BE2C (cell line): ENCODE data around the gene HOMER3.
"Not testable (repeated sequence)": the region's sequence is repeated elsewhere in the genome, so short reads cannot be mapped to it uniquely, and the experiment has no call there.

Experiments
- DNase-seq: peaks from one replicate; pipeline ENCODE4 v3.0.0-alpha.2; 2020
- H3K27me3 ChIP-seq: fragments of 250-450 bp; sonication (Bioruptor Pico); 2 replicates; pipeline ENCODE4 v1.5.1; 2020; ENCODE audit warnings: mild to moderate bottlenecking
- H3K36me3 ChIP-seq: fragments of 250-450 bp; sonication (Bioruptor Pico); 2 replicates; pipeline ENCODE4 v1.5.1; 2020; ENCODE audit warnings: mild to moderate bottlenecking
- H3K4me1 ChIP-seq: fragments of 250-450 bp; sonication (Bioruptor Pico); 2 replicates; pipeline ENCODE4 v1.5.1; 2020
- H3K4me3 ChIP-seq: 2 replicates; pipeline ENCODE4 v1.5.1; 2011; ENCODE audit warnings: low read depth, low read length
- H3K9me3 ChIP-seq: fragments of 250-450 bp; sonication (Bioruptor Pico); 2 replicates; pipeline ENCODE4 v1.5.1; 2020
- CTCF ChIP-seq: IDR thresholded peaks from 2 replicates; pipeline ENCODE4 v1.5.1; 2012; ENCODE audit warnings: mild to moderate bottlenecking, low read depth, low read length

The HOMER3 gene

DNA sequence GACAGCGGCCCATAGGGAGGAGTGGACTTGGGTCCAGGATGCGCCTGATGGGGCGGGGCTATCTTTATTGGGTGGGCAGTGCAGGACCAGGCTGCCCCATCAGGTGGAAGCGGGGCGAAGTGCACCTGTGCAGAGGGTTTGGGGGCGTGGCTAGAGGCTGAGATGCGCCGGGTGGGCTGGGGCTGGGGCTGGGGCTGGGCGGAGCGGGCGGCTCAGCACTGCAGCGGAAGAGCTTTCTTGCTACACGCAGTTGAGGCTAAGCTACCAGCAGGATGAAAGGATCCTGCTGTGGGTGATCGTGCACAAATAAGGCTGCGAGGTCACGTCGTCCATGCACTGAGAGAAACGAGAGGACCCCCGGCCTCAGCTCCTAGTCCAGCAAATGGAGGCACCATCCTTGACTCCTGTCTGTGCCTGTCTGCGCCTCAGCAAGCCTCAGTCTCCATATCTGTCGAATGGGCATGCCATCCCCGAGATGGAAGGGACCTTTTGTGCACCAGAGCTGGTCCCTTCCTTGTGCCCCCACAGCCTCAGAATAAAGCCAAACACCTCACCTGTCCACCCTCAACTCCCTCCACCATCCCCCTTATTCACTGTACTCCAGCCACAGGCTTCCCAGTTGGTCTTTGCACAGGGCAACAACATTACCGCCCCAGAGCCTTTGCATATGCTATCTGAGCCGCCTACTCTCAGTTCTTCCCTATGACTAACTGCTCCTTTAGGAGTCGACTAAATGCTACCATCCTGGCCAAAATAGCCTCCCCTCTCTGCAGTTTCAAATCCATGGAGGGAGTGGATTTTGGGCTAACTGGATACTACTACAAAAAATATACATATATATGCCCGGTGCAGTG, 21.0 kb upstream of the HOMER3 start:
- Histone ChIP-seq H3K4me3 (no peak overlapping the region), H3K27me3 (no peaks in the 10 kb centered on the region)
- no peak for DNase-seq

DNA sequence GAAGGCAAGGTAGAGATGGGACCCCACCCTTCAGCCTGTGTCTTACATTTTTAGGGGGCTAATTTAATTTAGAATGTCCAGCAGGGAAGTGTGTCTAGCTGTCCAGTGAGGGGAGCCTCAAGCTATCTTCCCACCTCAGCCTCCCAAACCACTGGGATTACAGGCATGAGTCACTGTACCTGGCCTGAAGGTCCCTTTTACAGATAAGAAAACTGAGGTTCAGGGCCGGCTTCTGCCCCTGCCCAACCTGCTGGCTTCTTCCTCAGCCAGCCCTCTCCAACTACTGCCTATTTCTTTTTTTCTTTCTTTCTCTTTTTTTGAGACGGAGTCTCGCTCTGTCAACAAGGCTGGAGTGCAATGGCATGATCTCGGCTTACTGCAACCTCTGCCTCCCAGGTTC, 19.4 kb upstream of the HOMER3 start:
- no peak for TF ChIP-seq CTCF
- no peaks in the 10 kb centered on the region for H3K27me3 ChIP-seq
- H3K4me1 ChIP-seq = no peaks in the 10 kb centered on the region
- no peaks in the 10 kb centered on the region for H3K36me3 ChIP-seq
- DNase-seq = no peak
- H3K4me3 ChIP-seq = no peak overlapping the region
- no peaks in the 10 kb centered on the region for H3K9me3 ChIP-seq

More for the DNA sequence above, 21.0 kb upstream of the HOMER3 start:
- no peak for TF ChIP-seq CTCF
- Histone ChIP-seq H3K36me3 (no peaks in the 10 kb centered on the region), H3K4me1 (no peaks in the 10 kb centered on the region), H3K9me3 (no peaks in the 10 kb centered on the region)

GRCh38 chr19:18955042-18955441, 14.0 kb upstream of the HOMER3 start:
- H3K9me3 ChIP-seq = no peaks in the 10 kb centered on the region
- no peaks in the 10 kb centered on the region for H3K36me3 ChIP-seq
- no peak overlapping the region for H3K4me3 ChIP-seq
- H3K4me1 ChIP-seq = no peaks in the 10 kb centered on the region
- no peak for DNase-seq
- TF ChIP-seq CTCF = no peak
- no peaks in the 10 kb centered on the region for H3K27me3 ChIP-seq

DNA sequence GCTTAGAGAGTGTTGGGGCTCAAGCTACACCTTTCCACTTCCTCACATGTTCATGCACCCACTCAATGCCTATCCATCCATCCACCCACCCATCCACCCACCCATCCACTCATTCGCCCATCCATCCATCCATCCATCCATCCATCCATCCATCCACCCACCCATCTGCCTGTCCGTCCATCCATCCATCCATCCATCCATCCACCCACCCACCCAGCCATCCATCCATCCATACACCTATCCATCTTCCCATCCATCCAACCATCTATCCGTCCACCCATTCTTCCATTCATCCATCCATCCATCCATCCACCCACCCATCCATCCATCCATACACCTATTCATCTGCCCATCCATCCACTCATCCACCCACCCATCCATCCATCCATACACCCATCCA, 13.1 kb upstream of the HOMER3 start:
- Histone ChIP-seq H3K4me1 (no peaks in the 10 kb centered on the region), H3K4me3 (no peak overlapping the region), H3K9me3 (no peaks in the 10 kb centered on the region), H3K27me3 (no peaks in the 10 kb centered on the region), H3K36me3 (no peaks in the 10 kb centered on the region)
- no peak for TF ChIP-seq CTCF
- DNase-seq = no peak

GRCh38 chr19:18952364-18953003, 11.5 kb upstream of the HOMER3 start:
- not testable (repeated sequence) for H3K4me3 ChIP-seq, DNase-seq, H3K27me3 ChIP-seq, H3K9me3 ChIP-seq, H3K4me1 ChIP-seq, H3K36me3 ChIP-seq

DNA sequence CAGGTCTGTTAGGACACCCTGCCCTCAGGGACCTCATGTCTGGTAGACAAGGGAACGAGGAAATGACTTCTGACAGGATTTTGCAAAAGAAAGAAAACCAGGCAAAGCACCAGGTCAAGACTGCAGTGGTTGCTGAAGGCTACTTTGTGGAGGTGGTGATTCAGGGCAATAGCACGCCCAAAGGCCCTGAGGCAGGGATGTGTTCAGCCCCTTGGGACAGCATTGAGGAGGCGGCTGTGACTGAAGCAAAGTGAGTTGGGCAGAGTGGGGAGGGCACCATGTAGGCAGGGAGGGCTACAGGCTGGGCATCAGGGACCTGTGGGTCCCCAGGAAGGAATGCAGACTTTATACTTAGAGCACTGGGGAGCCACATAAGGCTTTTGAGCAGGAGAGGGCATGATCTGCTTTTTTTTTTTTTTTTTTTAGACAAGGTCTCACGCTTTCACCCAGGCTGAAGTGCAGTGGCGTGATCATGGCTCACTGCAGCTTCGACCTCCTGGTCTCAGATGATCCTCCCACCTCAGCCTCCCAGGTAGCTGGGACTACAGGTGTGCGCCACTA, 10.8 kb upstream of the HOMER3 start:
- Histone ChIP-seq H3K36me3 (no peaks in the 10 kb centered on the region), H3K4me1 (no peaks in the 10 kb centered on the region), H3K4me3 (no peak overlapping the region), H3K27me3 (no peaks in the 10 kb centered on the region), H3K9me3 (no peaks in the 10 kb centered on the region)
- no peak for TF ChIP-seq CTCF
- no peak for DNase-seq
